ENCODE data around the gene SAMD9L.
A peak's percentile ranks its signal among the peaks of the same experiment; 100 is the strongest.

The SAMD9L gene

GRCh38 chr7:93159490-93159889 lies 11.3 kb upstream of the SAMD9L start:
- ATAC-seq = no peak
- TF ChIP-seq TOX (CRISPR knock-in tag; IDR thresholded peaks at IDR 0.05; ENCODE audit: borderline replicate concordance) (no peak), PPARA (CRISPR knock-in tag; IDR thresholded peaks at IDR 0.05; ENCODE audit: borderline replicate concordance) (no peak), TSHZ2 (CRISPR knock-in tag; IDR thresholded peaks at IDR 0.05) (no peak), GLIS3 (CRISPR knock-in tag; IDR thresholded peaks at IDR 0.05) (no peak), ISL1 (CRISPR knock-in tag; IDR thresholded peaks at IDR 0.05) (0 out of 2 replicates have a peak, but pooled peaks have one; percentile 7), TCF4 (CRISPR knock-in tag; IDR thresholded peaks at IDR 0.05; ENCODE audit: borderline replicate concordance) (no peak), POU6F1 (CRISPR knock-in tag; IDR thresholded peaks at IDR 0.05; ENCODE audit: borderline replicate concordance, low read depth) (no peak), ZFP30 (CRISPR knock-in tag; IDR thresholded peaks at IDR 0.05) (no peak), CSDC2 (CRISPR knock-in tag; IDR thresholded peaks at IDR 0.05) (peak; percentile 24; the same call in 1 of the 2 replicates), ZFP3 (CRISPR knock-in tag; IDR thresholded peaks at IDR 0.05) (no peak), ARNTL (CRISPR knock-in tag; IDR thresholded peaks at IDR 0.05; ENCODE audit: borderline replicate concordance, low read depth) (no peak), BACH2 (CRISPR knock-in tag; IDR thresholded peaks at IDR 0.05; ENCODE audit: borderline replicate concordance) (no peak)

GRCh38 chr7:93156884-93157283 lies 8.7 kb upstream of the SAMD9L start:
- ATAC-seq = no peak

More at GRCh38 chr7:93156884-93157283, 8.7 kb upstream of the SAMD9L start:
- TF ChIP-seq BACH2 (CRISPR knock-in tag; IDR thresholded peaks at IDR 0.05; ENCODE audit: borderline replicate concordance) = no peak
- TF ChIP-seq CSRNP3 (CRISPR knock-in tag; IDR thresholded peaks at IDR 0.05) = no peak
- no peak for TF ChIP-seq TCF4 (CRISPR knock-in tag; IDR thresholded peaks at IDR 0.05; ENCODE audit: borderline replicate concordance)
- TF ChIP-seq SNAI2 (CRISPR knock-in tag; IDR thresholded peaks at IDR 0.05) = no peak
- TF ChIP-seq CREB5 (CRISPR knock-in tag; IDR thresholded peaks at IDR 0.05; ENCODE audit: low read depth) = no peak
- TF ChIP-seq ZNF8 (CRISPR knock-in tag; IDR thresholded peaks at IDR 0.05) = no peak
- TF ChIP-seq ESRRG (CRISPR knock-in tag; IDR thresholded peaks at IDR 0.05) = no peak
- TF ChIP-seq RARB (CRISPR knock-in tag; IDR thresholded peaks at IDR 0.05) = no peak
- TF ChIP-seq PPARA (CRISPR knock-in tag; IDR thresholded peaks at IDR 0.05; ENCODE audit: borderline replicate concordance) = no peak
- TF ChIP-seq ZC3H10 (CRISPR knock-in tag; IDR thresholded peaks at IDR 0.05) = no peak
- no peak for TF ChIP-seq TOX (CRISPR knock-in tag; IDR thresholded peaks at IDR 0.05; ENCODE audit: borderline replicate concordance)
- no peak for TF ChIP-seq ZFP30 (CRISPR knock-in tag; IDR thresholded peaks at IDR 0.05)
- TF ChIP-seq ZFP3 (CRISPR knock-in tag; IDR thresholded peaks at IDR 0.05) = no peak
- no peak for TF ChIP-seq GLIS3 (CRISPR knock-in tag; IDR thresholded peaks at IDR 0.05)
- no peak for TF ChIP-seq TSHZ2 (CRISPR knock-in tag; IDR thresholded peaks at IDR 0.05)
